ENCODE measurements around the gene SHB.

DNA sequence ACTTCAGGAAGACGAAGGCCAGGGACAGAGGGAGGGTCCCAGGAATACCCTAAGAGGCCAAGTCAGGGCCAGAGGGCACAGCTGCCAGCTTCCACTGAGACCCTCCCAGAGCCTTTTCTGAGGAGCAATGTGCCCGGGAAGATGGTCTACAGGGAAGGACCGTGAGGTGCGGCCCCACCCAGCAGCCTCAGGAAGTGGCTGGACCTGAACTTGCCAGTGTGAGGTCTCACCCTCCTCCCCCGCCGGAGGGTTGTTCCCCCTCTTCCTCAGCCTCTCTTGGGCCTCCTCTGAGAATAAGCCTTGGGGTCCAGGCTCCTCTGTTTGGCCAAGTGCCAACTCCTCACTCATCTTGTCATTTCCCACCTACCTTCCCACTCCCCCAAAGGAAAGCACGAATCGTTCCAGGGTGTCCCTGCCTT, 151.7 kb downstream of the SHB start:
- TF ChIP-seq, protein P1, sequence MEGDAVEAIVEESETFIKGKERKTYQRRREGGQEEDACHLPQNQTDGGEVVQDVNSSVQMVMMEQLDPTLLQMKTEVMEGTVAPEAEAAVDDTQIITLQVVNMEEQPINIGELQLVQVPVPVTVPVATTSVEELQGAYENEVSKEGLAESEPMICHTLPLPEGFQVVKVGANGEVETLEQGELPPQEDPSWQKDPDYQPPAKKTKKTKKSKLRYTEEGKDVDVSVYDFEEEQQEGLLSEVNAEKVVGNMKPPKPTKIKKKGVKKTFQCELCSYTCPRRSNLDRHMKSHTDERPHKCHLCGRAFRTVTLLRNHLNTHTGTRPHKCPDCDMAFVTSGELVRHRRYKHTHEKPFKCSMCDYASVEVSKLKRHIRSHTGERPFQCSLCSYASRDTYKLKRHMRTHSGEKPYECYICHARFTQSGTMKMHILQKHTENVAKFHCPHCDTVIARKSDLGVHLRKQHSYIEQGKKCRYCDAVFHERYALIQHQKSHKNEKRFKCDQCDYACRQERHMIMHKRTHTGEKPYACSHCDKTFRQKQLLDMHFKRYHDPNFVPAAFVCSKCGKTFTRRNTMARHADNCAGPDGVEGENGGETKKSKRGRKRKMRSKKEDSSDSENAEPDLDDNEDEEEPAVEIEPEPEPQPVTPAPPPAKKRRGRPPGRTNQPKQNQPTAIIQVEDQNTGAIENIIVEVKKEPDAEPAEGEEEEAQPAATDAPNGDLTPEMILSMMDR (IDR thresholded peaks at IDR 0.05; ENCODE audit: low read length) = no peak
- TF ChIP-seq EZH2 (IDR thresholded peaks at IDR 0.05; ENCODE audit: borderline replicate concordance, low read length) = no peak

Data from OCI-LY1 (cell line).